HepG2 (cell line): ENCODE measurements around the gene PDYN. TPM values are rescaled to one million over a fixed set of nuclear protein-coding genes. Genes with fewer than 3 reads are reported as not detected.

Experiments
- ATAC-seq: fragments of 200-7000 bp; cut with Tn5 transposase; 3 replicates; pipeline ENCODE4 v1.9.1; 2020; ENCODE audit warnings: mild to moderate bottlenecking, moderate library complexity
- BruUV-seq: library from RNA; stranded (reverse); fragments of 400-500 nt; replicated peaks from 2 replicates; lab custom pipeline; 2021; lab: Mats Ljungman, UMichigan
- CTCF ChIA-PET: fragments of 300-600 bp; formaldehyde crosslinking; extraction: SDS; loops from one replicate; lab custom pipeline; 2021; ENCODE audit warnings: low total read pairs, inconsistent platforms, low intra/inter-chr PET ratio; lab: Yijun Ruan, JAX
- POLR2A ChIA-PET: fragments of 350-600 bp; sonication (Branson Sonifier 250); formaldehyde crosslinking; loops from one replicate; lab custom pipeline; 2020; ENCODE audit warnings: antibody characterized with exemption, inconsistent platforms; lab: Yijun Ruan, JAX
- DNase-seq: peaks from one replicate; pipeline ENCODE4 v3.0.0-alpha.2; 2015; ENCODE audit warnings: low spot score
- FAIRE-seq: peaks from 3 replicates; lab custom pipeline; 2011; peaks lifted over from hg19 to GRCh38; lab: Jason Lieb, UNC
- H2AFZ ChIP-seq: one replicate; pipeline ENCODE4 v1.6.1; 2011; ENCODE audit warnings: low read length, inconsistent platforms
- H3K27ac ChIP-seq: fragments of 300-600 bp; 3 replicates; pipeline ENCODE4 v1.8.0; 2011; ENCODE audit warnings: mixed run types, mild to moderate bottlenecking, mixed read lengths, low read length, inconsistent platforms; ENCODE audit not compliant: insufficient read depth; ENCODE audit errors: extremely low read length
- H3K27me3 ChIP-seq, 2 experiments: fragments of 200-600 bp in 1 of 2; 2 replicates in 1 of 2; 3 replicates in 1 of 2; pipeline versions ENCODE4 v1.6.0 to v1.8.0; 2011; ENCODE audit warnings: low read length in 2 of 2, mild to moderate bottlenecking in 2 of 2, moderate library complexity in 2 of 2, inconsistent platforms in 1 of 2; ENCODE audit not compliant: insufficient read depth in 2 of 2, control insufficient read depth in 1 of 2
- H3K36me3 ChIP-seq, 2 experiments: fragments of 200-600 bp in 1 of 2; replicated peaks in 1 of 2; 2 replicates in 1 of 2; 3 replicates in 1 of 2; pipeline versions ENCODE4 v1.5.1 to v1.8.0; 2011; ENCODE audit warnings: low read length in 2 of 2, inconsistent platforms in 1 of 2; ENCODE audit not compliant: insufficient read depth in 2 of 2, control insufficient read depth in 1 of 2
- H3K4me1 ChIP-seq: 2 replicates; pipeline ENCODE4 v1.5.1; 2012; ENCODE audit warnings: low read length, inconsistent platforms; ENCODE audit not compliant: insufficient read depth
- H3K4me2 ChIP-seq: 2 replicates; pipeline ENCODE4 v1.6.0; 2011; ENCODE audit warnings: low read depth, low read length, inconsistent platforms
- H3K4me3 ChIP-seq, 3 experiments: fragments of 200-600 bp in 1 of 3; sonication (generic), shearing (Covaris generic) in 1 of 3; replicated peaks in 1 of 3; 2 replicates each; pipeline ENCODE4 v1.5.1; 2011 to 2016; ENCODE audit warnings: low read length in 3 of 3, inconsistent platforms in 2 of 3, low read depth in 2 of 3, mild to moderate bottlenecking in 2 of 3, control low read depth in 1 of 3, mixed read lengths in 1 of 3; ENCODE audit not compliant: insufficient read depth in 1 of 3
- H3K79me2 ChIP-seq: one replicate; pipeline ENCODE4 v1.6.1; 2011; ENCODE audit warnings: low read length, inconsistent platforms; ENCODE audit not compliant: insufficient read depth
- H3K9ac ChIP-seq: 2 replicates; pipeline ENCODE4 v1.6.0; 2011; ENCODE audit warnings: mild to moderate bottlenecking, low read depth, low read length, inconsistent platforms; ENCODE audit not compliant: insufficient read depth
- H3K9me3 ChIP-seq: 2 replicates; pipeline ENCODE4 v1.5.1; 2012; ENCODE audit warnings: mild to moderate bottlenecking, low read length
- H4K20me1 ChIP-seq: 2 replicates; pipeline ENCODE4 v1.6.0; 2011; ENCODE audit warnings: inconsistent platforms, mild to moderate bottlenecking, low read length, moderate library complexity; ENCODE audit not compliant: insufficient read depth
- LCORL ChIP-seq, 2 experiments: fragments of 450-650 bp in 1 of 2; sonication (generic) in 1 of 2; formaldehyde crosslinking in 1 of 2; IDR thresholded peaks; 2 replicates each; pipeline versions ENCODE4 v1.5.0 to v1.6.1; 2017 to 2020; ENCODE audit warnings: antibody characterized with exemption in 1 of 2, missing genetic modification reagents in 1 of 2
- MXD3 ChIP-seq: IDR thresholded peaks from 2 replicates; pipeline ENCODE4 v1.6.1; 2016; ENCODE audit warnings: mild to moderate bottlenecking, missing biosample characterization, missing genetic modification reagents
- PHB2 ChIP-seq: fragments of 450-650 bp; IDR thresholded peaks from 2 replicates; pipeline ENCODE4 v1.6.1; 2018; ENCODE audit not compliant: partially characterized antibody
- POLR2AphosphoS5 ChIP-seq: IDR thresholded peaks from 2 replicates; pipeline ENCODE4 v1.6.1; 2012; ENCODE audit warnings: low read depth, low read length
- TARDBP ChIP-seq: sonication (generic); formaldehyde crosslinking; IDR thresholded peaks from 2 replicates; pipeline ENCODE4 v1.8.0; 2022; ENCODE audit warnings: mild to moderate bottlenecking, missing genetic modification reagents
- TCF7 ChIP-seq: sonication (generic); IDR thresholded peaks from 2 replicates; pipeline ENCODE4 v1.6.1; 2016; ENCODE audit warnings: antibody characterized with exemption, low read depth
- ZBTB10 ChIP-seq: sonication (generic); formaldehyde crosslinking; IDR thresholded peaks from 2 replicates; pipeline ENCODE4 v1.4.0; 2020; ENCODE audit warnings: missing genetic modification reagents, borderline replicate concordance
- ZNF281 ChIP-seq: sonication (generic); formaldehyde crosslinking; IDR thresholded peaks from 2 replicates; pipeline ENCODE4 v1.4.0; 2020; ENCODE audit warnings: missing genetic modification reagents, borderline replicate concordance
- ZNF609 ChIP-seq: sonication (generic); formaldehyde crosslinking; IDR thresholded peaks from 2 replicates; pipeline ENCODE4 v1.4.0; 2020; ENCODE audit warnings: mild to moderate bottlenecking, missing genetic modification reagents, borderline replicate concordance
- ZNF768 ChIP-seq: sonication (generic); formaldehyde crosslinking; IDR thresholded peaks from 2 replicates; pipeline ENCODE4 v1.4.0; 2020; ENCODE audit warnings: missing genetic modification reagents
- ZNF891 ChIP-seq: sonication (generic); formaldehyde crosslinking; IDR thresholded peaks from 2 replicates; pipeline ENCODE4 v1.5.0; 2020; ENCODE audit warnings: mild to moderate bottlenecking, missing genetic modification reagents
- ZSCAN30 ChIP-seq: sonication (generic); formaldehyde crosslinking; IDR thresholded peaks from 2 replicates; pipeline ENCODE4 v1.5.0; 2020; ENCODE audit warnings: mild to moderate bottlenecking, missing genetic modification reagents
- WGBS: methylation state at CpG from one replicate; pipeline ENCODE4 v1.1.6; 2017; ENCODE audit warnings: low lambda C conversion rate; 5-methylcytosine and 5-hydroxymethylcytosine counted together
- in situ Hi-C: cut with HindIII; loops from 2 replicates; pipeline ENCODE4 v1.10.0; 2017; ENCODE audit warnings: low pct_unique_long_range_greater_than_20kb; ENCODE audit not compliant: extremely low pct_ligation_motif_present
- intact Hi-C: fragments of 100-400 bp; cut with micrococcal nuclease; formaldehyde crosslinking; loops from one replicate; pipeline ENCODE4 v1.10.0; 2022; ENCODE audit not compliant: unreplicated experiment
- polyA plus RNA-seq, 8 experiments: library from polyadenylated mRNA; depleted of rRNA in 3 of 8; stranded (reverse) in 7 of 8; unstranded in 1 of 8; fragments of >200 nt; fragmentation: Illumina TruSeq in 4 of 8; extraction: Trizol in 4 of 8; gene quantifications; 2 replicates each; pipeline versions ENCODE4 v1.2.1 to v1.2.3, GENCODE V29; 2011 to 2016; ENCODE audit warnings: low read depth in 4 of 8, missing spikeins in 1 of 8, mixed read lengths in 1 of 8; ENCODE audit not compliant: insufficient read depth in 1 of 8
- total RNA-seq, 5 experiments: library from RNA; depleted of rRNA; stranded (reverse); fragments of >200 nt; fragmentation: Illumina TruSeq; extraction: Trizol; gene quantifications; 2 replicates each; pipeline ENCODE4 v1.2.3, GENCODE V29; 2016; ENCODE audit warnings: low read depth in 1 of 5

The PDYN gene
- total and polyA plus RNA-seq, 2 of the 13 experiments (the other 11 are each of a cell fraction or from before 2014, with no cell fraction given), result not detected

GRCh38 chr20:1946762-1947534, 46.9 kb downstream of the PDYN start:
- FAIRE-seq (no peak), DNase-seq (peak; percentile 70), ATAC-seq (peak; percentile 61)
- Histone ChIP-seq H3K9me3 (no peaks in the 10 kb centered on the region), H3K79me2 (no peaks in the 10 kb centered on the region), H2AFZ (no peak overlapping the region), H4K20me1 (no peaks in the 10 kb centered on the region), H3K9ac (no peak overlapping the region), H3K4me3 (peak overlapping the region in 2 of 3 experiments; percentile 25 to 49; a peak in 3 of 6 replicates), H3K4me1 (peaks cover 42% of the 10 kb centered on the region), H3K4me2 (peak overlapping the region; percentile 72), H3K27ac (no peak overlapping the region), H3K36me3 (no peaks in the 10 kb centered on the region), H3K27me3 (peaks cover 15 to 47% of the 10 kb centered on the region in 2 experiments; a peak in 4 of 5 replicates)
- 2% methylated on average over 33 of the region's 39 CpGs for WGBS
- ChIA-PET POLR2A (no interaction called here), CTCF (no interaction called here)
- intact Hi-C loops, result loop anchor here (5.0 kb wide), 1 partner anchor 45 kb away; no protein-coding TSS in a partner anchor
- BruUV-seq, result no TSS peak
- in situ Hi-C loops, result no loop called here
- peak; percentile 54; the same call in 1 of the 2 replicates for TF ChIP-seq ZNF281 (CRISPR knock-in tag)
- TF ChIP-seq MXD3 (CRISPR knock-in tag), result no peak
- peak; percentile 68; the same call in 1 of the 2 replicates for TF ChIP-seq TCF7
- no peak for TF ChIP-seq ZNF609 (CRISPR knock-in tag)
- peak; percentile 70; the same call in 1 of the 2 replicates for TF ChIP-seq ZNF891 (CRISPR knock-in tag)
- no peak for TF ChIP-seq ZBTB10 (CRISPR knock-in tag)
- TF ChIP-seq POLR2AphosphoS5, result no peak
- TF ChIP-seq ZNF768 (CRISPR knock-in tag), result no peak
- peak; percentile 75; the same call in 1 of the 2 replicates for TF ChIP-seq TARDBP (CRISPR knock-in tag)
- TF ChIP-seq ZSCAN30 (CRISPR knock-in tag), result no peak
- TF ChIP-seq PHB2, result no peak
- TF ChIP-seq LCORL (IDR thresholded peaks at IDR 0.05), result no peak
- peak; percentile 76 for TF ChIP-seq LCORL (CRISPR knock-in tag; IDR thresholded peaks at IDR 0.05)
